Motor neuron (in vitro differentiated cells): ENCODE data around the gene HHIPL2. TPM values are rescaled to one million over a fixed set of nuclear protein-coding genes. Genes with fewer than 3 reads are reported as not detected.
"Not testable (repeated sequence)": the region's sequence is repeated elsewhere in the genome, so short reads cannot be mapped to it uniquely, and the experiment has no call there.

ENCODE experiments used
- ATAC-seq, 8 experiments: fragments of 200-7000 bp; cut with Tn5 transposase; replicated peaks in 6 of 8; 2 replicates each; pipeline ENCODE4 v1.8.0; 2021; ENCODE audit warnings: mild to moderate bottlenecking in 8 of 8, moderate library complexity in 8 of 8
- H3K27ac ChIP-seq, 2 donors: fragments of 250-450 bp; sonication (Bioruptor Pico); 2 replicates each; pipeline ENCODE4 v1.9.0; 2021; ENCODE audit warnings: antibody characterized with exemption in 2 of 2, mild to moderate bottlenecking in 2 of 2, moderate library complexity in 1 of 2
- H3K4me1 ChIP-seq, 2 donors: fragments of 250-450 bp; sonication (Bioruptor Pico); replicated peaks in 1 of 2; 2 replicates each; pipeline ENCODE4 v1.6.1; 2021; ENCODE audit warnings: antibody characterized with exemption in 2 of 2, mild to moderate bottlenecking in 2 of 2, moderate library complexity in 1 of 2
- H3K4me3 ChIP-seq, 5 donors: fragments of 250-450 bp; sonication (Bioruptor Pico); 2 replicates each; pipeline ENCODE4 v1.9.0; 2021; ENCODE audit warnings: antibody characterized with exemption in 5 of 5, mild to moderate bottlenecking in 5 of 5, moderate library complexity in 4 of 5
- WGBS, 10 experiments: fragments of 450-650 bp; shearing (Covaris generic); methylation state at CpG; one replicate each; pipeline ENCODE4 v1.0.0; 2022; 5-methylcytosine and 5-hydroxymethylcytosine counted together
- in situ Hi-C, 9 experiments: fragments of 400-800 bp; cut with MboI; loops; one replicate each; pipeline ENCODE4 v1.15.0; 2021; ENCODE audit warnings: low sequenced_read_pairs in 9 of 9, low pct_unique_long_range_greater_than_20kb in 2 of 9; ENCODE audit not compliant: unreplicated experiment in 9 of 9
- total RNA-seq, 8 experiments: library from RNA; unstranded; fragments of 300-600 nt; gene quantifications; 2 replicates each; pipeline versions ENCODE4 v1.2.3 to v1.2.4, GENCODE V29; 2022

HHIPL2 gene
- total RNA-seq, 8 experiments from 2014 or later: 0.22 to 6.1 (median 0.78) TPM

GRCh38 chr1:222472776-222473540 is 74.9 kb downstream of the HHIPL2 start:
- WGBS, 10 experiments: 50 to 93% (median 88%) methylated on average over 1 to 7 of the region's 33 CpGs; no CpG with 5 or more reads in 6 of the 10 experiments
- H3K27ac ChIP-seq, H3K4me1 ChIP-seq, H3K4me3 ChIP-seq, ATAC-seq: not testable (repeated sequence)
- in situ Hi-C loops: loop anchor here in 7 of 9 experiments (25.0 kb wide), 5 partner anchors 164 to 1586 kb away; partner anchors contain the start of genes DUSP10 (in 1 of the 7) and HLX (in 1 of the 7)

Other genes with a start within 250 kb of the HHIPL2 start
- gene TAF1A, start 41.8 kb upstream of the HHIPL2 start, total RNA-seq: 10 to 100 TPM; 12.0 to 30.4 (median 19.4) TPM
- gene MIA3, start 70.0 kb upstream of the HHIPL2 start, total RNA-seq: 10 to 100 TPM; 53.0 to 96.5 (median 77.7) TPM
- gene AIDA, start 164.4 kb upstream of the HHIPL2 start, total RNA-seq: 100 to 1,000 TPM in 1 of 8 experiments, 10 to 100 TPM in 7; 25.8 to 123 (median 46.3) TPM
- gene BROX, start 164.5 kb upstream of the HHIPL2 start, total RNA-seq: 10 to 100 TPM; 30.8 to 57.0 (median 45.2) TPM
- 10 to 100 TPM in 1 of 8 experiments, 1 to 10 TPM in 2, not detected in 5; 1.2 to 11.1 (median 1.4) TPM for gene FAM177B, start 189.1 kb upstream of the HHIPL2 start, total RNA-seq